NCI-H1694 treated with DMSO at 0.1 percent for 48 hours (cell line): Measurements from ENCODE around the gene TDRD6.
"Not testable (repeated sequence)": the region's sequence is repeated elsewhere in the genome, so short reads cannot be mapped to it uniquely, and the experiment has no call there.

ENCODE experiments used
- DNase-seq: peaks from one replicate; lab custom pipeline; 2025; lab: John Stamatoyannopoulos, UW

Gene TDRD6

DNA sequence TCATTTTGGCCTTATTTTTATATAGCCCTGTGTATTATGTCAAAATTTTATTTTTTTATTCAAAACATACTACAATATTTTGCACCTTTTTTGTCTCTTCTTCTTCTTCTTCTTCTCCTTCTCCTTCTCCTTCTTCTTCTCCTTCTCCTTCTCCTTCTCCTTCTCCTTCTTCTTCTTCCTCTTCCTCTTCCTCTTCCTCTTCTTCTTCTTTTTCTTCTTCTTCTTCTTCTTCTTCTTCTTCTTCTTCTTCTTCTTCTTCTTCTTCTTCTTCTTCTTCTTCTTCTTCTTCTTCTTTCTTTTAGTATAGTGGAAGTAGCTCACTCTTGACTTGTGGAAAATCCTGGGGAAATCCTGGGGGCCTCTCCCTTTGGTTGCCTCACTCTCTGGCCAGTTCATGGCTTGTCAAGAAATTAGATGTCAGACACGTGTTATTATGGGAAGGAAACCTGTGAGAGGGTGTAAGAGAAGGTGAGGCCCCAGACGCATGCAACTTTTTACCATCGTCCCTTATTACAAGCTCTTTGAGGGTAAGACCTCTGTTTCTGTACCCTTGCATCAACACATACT is 56.6 kb downstream of the TDRD6 start:
- not testable (repeated sequence) for DNase-seq

DNA sequence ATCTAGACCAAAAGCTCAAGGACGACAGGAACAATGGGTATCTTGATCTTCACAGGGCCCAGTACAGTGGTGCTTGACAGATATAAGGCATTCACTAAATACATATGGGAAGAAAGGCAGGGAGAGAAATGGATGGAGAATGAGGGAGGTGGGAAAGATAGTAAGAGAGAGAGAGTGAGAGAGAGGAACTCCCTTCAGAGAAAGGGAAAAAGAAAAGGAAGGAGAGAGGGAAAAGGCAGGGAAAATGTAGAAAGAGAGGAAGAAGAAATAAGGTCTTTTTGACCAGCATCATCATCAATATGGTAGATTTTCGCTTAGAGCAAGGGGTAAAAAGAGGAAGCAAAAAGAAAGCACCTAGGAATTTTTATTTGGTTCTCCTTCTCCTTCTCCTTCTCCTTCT is 58.3 kb downstream of the TDRD6 start:
- no peak for DNase-seq

DNA sequence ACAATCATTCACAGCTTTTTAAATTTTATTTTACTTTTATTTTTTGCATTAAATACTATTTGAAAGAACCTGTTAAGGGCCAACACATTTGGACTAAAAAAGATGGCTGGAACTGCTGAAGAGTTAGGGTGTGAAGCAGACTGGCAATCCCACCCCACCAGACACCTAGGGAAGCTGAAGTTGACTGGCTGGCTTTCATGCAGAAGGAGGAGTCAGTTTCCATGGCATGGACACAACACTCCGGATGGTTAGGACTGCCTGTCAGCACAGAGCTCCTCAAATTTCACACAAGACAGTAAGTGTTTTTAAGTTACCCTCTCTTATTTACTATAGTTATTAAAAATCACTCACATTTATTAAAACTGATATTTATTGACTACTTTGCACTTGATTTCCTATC is 59.0 kb downstream of the TDRD6 start, which contains the start of gene ANKRD66:
ANKRD66 (plus strand) TSS at position 238 of the 400 bp plus-strand sequence. CDS start 5,016 bp downstream, outside the sequence.
- no peak for DNase-seq

DNA sequence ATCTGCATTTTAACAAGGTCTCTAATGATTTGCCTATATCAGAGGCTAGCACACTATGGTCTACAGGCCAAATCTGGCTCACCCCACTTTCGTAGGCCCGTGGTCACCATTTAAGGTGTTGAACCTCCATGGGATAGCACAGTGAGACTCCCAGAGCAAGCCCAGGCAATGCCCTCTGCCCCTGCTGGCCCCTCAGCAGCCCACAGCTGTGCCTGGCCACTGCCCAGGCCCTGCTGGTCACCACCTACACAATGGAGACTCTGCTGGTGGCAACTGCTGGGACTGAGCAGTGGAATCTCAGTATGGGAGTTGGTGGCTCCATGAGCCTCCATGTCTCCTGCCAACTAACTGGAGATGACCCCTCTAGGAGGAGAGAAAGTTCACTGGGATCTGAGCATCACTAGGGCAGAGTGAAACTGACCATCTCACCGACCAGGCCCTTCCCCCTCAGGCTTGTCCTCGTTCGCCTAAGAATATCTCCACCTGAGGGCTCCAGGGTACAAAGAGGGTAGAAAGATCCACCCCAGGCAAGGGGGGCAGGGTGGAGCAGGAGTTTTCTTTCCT is 61.3 kb downstream of the TDRD6 start:
- DNase-seq, result no peak

DNA sequence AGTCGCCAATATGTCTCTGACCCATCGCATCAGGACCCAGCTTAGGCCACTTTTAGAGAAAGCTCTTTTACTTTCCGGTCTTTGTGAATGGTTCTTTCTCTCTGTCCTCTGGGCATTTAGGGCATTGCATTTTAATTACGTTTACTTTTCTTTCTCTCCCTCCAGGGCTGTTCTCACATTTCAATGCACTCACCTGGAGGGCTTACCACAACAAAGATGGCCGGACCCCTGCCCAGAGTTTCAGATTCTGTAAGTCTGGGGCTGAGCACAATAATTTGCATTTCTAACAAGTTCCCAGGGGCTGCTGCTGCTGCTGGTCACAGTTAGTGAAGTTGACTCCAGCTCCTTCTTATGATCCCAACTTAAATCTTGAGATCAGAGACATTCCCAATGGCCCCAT is 62.0 kb downstream of the TDRD6 start:
- DNase-seq, result no peak

DNA sequence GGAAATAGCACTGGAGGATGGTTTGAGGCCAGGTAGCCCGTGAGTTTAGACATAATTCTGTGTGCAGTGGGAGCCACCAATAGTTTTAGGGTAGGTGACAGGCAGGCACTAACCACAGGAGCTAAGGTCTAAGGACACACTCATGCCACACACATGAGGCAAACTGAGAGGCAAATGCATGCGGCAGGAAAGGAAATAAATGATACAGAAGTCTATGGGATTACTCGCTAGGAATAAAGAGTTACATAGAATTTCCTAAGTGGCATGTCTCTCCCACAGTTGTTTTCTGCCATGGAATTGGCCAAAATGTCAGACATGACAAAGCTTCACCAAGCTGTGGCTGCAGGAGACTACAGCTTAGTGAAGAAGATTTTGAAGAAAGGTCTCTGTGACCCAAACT is 64.0 kb downstream of the TDRD6 start:
- no peak for DNase-seq
